ENCODE results near the gene WHRN.

WHRN gene

DNA sequence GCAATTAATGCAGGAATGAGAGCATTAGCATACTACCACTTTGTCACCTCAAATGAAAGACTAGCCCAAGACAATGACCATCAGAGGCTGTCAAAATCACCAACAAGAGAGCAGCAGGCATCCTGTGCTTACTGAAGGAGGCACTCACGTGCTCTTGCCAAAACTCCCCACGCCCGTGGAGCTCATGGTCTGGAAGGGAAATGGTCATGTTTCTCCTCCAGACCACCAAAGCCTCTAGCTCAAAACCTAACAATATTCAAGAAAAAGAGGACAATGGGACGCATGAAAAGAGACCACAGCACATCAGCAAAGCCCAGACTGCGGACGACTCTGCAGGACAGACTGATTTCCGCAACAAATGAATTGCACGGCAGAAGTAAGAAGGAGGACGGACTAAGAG is 130.3 kb downstream of the WHRN start:
- no peak for DNase-seq

DNA sequence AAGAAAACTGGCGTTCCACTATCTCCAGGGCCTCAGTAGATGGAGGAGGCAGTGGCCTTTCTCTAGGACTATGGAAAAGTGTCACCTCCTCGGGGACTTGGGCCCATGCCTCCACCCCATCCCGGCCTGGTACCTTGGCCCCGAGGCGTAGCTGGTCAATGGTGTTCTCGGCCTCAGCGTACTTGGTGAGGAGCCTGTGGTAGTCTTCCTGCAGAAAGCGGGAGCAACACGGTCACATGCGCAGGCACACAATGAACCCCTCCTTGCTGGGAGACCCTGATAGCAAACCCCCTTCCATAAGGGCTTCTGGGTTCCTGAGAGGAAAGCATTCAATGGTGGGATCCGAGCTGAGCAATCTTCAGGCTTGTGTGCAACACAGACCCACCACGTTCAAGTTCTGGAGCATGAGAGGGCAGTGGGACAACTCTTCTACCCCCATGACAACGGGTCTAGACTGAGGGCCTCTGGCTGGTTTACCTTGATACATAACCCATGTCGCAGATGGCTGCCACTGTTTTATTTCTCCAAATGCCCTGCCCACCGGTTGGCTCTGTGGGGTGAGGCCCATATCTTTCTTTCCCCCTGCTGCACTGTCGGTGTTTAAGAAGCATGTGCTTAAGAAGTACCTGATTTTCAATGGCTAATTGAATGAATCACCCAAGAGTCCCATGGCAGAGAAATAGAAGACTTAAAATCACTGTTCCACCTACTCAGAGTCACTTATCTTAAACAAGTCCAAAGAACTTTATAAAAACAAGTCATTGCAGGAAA is 131.1 kb downstream of the WHRN start:
- DNase-seq, result no peak

DNA sequence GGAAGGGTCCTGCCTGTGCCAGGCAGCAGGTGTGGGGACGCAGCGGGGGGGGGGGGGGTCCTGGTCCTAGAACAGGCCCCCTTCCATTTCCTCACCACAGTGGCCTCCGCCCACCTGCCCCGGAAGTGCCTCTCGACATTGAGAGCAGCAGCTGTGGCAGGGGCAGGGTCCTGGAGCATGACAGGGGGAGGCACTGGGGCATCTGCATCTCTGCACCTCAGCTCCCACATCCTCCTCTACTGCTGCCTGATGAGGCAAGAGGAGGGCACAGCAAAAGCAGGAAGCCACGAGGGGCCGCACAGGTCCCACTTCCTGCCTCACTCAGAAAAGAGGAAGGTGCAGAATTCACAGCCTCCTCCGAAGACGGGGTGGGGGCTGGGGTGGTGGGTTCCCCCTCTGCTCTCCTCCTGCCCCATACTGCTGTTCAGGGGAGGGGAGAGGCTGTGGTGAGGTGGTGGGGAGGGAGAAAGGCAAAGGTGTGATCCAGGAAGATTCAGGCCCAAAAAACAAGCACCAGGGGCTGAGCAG is 132.3 kb downstream of the WHRN start:
- DNase-seq, result peak; percentile 21

DNA sequence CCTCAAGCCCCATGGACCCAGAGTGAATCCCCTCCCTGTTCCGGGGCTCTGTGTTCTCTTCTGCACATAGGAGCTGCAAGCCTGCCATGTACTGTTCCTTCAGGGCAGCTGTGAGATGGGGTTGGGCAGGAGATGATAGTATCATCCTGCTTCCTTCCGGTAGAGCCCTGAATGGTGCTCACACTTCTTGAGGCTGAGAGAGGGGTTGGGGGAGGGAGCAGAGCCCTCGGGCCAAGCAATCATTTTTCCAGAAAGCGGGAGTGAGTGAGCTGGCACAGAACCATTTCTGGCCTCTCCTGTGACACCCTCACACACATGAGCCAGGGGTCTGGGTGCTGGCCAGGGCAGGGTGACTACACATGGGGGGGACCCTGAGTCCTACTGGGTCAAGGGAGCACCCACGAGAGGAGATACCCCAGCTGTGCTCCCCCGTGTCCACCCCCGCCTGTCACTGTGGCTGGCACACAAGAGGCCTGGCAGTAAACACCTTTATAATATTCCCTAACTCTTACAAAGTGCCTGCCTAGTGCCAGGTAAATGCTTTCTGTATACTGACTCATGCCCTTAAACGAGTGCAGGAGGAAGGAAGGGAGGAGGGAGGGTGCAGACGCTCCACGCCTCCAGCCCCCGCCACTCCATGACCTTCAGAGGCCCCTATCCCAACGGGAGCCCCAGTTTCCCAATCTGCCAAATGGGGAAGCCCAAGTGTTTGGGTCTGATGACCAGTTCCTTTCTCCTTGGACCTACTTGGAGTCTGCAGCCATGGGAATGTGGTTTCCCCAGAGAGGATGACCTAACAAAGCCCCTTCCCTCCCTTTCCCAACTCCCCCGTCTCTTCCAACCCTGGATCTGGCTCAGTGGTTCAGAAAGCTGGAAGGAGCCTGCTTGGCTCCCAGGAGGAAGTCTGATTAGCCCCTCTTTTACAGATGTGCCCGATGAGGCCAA is 133.0 kb downstream of the WHRN start:
- no peak for DNase-seq

DNA sequence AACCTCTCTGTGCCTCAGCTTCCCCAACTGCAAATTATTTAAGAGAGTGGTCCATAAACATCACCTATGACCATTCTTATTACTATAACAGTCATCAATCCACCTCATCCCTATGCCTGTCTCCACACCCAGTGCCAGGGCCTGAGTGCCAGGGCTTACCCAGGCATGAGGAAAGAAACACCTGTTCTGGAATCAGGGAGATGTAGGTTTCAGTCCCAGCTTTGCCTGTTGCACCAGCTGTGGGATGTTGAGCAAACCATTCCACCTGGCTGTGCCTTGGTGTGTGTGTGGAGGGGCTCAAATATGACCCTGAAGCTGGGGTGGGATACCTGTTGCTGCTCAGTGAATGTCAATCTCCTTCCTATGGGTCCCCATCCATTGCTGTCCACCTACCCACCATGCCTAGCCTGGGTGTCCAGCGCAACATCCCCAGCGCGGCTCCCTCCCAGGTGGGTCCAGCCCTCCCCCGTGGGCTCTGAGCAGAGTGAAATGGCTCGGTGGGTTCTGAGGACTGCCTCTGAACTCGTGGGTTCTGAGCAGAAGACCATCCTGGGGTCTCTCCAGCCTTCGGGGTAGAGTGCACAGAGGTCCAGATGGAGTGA is 133.8 kb downstream of the WHRN start:
- no peak for DNase-seq

DNA sequence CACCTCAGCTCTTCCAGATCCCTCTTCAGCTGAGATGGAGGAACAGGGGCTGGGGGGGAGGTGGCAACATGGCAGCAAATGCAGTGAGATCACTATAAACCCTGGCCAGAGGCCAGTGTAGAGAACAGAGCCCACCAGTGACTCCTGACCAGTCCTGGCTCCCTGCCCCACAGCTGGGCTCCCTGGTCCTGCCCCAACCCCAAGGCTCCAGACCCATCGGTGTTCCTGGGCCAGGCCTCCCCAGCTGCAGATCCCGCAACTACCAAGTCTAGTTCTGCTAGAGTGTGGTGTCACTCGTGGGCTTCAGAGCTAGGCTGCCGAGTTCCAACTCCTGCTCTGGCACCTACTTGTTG is 134.3 kb downstream of the WHRN start:
- DNase-seq, result no peak

DNA sequence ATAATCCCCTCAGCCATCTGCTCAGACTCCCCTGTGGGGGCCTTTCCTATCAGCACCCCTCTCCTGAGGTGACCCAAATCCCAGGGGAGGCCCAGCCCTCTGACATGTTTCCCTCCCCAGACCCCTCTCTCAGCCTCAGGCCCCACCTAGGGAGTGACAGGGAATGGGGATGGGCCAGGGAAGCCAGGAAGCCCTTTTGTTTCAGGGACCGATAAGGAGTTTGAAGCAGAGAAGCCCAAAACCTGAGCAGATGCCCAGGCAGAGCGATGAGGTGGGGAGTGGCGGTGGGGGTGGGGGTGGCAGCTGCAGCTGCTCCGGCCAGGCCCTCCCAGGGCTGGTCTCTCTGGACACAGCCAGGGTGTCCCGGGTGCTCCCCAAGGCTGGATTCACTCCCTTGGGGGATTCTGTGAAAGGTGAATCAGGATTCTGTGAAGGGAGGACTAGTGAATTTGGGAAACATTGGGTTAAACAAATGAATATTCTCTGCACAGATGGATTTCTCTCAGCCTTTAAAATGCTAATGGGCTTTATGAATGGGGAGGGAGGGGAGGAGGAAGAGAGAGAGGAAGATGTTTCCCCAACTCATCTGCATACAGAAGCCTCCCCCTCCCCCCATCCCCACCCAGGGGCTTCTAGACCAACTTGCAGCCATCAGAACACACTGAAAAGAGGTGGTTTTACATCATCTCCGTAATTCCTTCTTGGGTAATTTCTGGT is 134.9 kb downstream of the WHRN start:
- peak; percentile 95 for DNase-seq

DNA sequence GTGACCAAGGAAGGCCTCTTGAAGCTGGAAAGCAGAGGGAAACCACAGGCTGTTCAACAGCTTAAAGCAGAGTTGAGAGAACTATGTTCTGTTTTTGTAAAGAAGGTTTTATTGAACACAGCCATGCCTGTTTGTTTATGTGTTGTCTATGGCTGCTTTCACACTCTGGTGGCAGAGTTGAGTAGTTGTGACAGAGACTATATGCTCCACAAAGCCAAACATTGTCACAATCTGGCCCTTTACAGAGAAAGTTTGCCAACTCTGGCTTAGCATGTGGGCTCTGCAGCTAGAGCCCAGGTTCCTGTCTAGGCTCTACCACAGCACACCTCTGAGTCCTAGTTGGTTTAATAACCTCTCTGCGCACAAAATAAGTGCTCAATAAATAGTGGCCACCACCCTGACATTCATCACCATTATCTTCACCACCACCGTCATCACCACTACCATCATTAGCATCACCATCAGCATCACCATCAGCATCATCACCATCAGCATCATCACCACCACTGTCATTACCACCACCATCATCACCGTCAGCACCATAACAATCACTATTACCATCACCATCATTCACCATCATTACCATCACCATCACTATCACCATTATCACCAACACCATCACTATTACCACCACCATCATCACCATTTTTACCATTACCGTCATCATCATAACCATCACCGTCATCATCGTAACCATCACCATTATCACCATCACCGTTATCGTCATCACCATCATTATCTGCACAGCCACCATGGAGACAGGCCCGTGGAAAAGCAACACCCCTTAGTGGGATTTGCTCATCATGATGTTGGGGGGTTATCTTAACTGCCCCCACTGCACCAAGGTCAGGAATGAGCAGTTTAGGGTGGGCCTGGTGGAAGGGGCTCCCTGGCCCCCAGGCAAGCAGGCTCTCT is 135.8 kb downstream of the WHRN start:
- DNase-seq, result no peak

DNA sequence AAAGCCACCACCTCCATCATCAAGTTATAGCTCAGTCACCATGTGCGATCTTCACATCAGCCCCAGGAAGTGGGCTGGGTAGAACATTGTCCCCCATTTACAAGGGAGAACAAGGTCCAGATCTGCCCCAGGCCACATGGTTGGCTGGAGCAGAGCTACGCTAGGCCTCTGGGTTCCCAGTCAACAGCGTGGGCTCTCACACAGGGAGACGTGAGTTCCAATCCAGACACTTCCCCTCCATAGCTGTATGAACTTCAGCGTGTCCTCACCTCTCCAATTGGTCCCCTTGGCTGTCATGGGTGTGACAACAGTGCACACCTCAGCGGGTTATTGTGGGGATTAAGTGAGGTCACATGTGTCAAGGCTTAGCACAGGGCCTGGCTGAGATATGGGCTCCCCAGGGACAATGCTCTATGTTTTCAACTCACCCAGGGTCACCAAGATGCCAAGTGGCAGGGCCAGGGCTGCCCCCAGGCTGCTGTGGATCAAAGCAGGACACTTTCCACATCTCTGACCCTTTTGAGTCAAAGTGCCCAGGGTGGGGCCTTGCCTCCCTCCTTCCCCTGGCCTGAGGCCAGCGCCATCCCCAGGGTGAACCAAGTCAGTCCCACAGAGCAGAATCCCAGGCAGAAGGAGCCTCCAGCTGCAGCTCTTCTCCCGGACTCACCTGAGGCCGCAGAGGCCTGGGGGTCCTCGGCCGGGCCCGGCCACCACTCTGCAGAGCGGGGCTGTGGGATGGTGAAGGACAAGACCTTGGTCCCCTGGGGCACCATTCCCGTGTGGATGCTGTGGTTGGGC is 137.3 kb downstream of the WHRN start:
- no peak for DNase-seq

DNA sequence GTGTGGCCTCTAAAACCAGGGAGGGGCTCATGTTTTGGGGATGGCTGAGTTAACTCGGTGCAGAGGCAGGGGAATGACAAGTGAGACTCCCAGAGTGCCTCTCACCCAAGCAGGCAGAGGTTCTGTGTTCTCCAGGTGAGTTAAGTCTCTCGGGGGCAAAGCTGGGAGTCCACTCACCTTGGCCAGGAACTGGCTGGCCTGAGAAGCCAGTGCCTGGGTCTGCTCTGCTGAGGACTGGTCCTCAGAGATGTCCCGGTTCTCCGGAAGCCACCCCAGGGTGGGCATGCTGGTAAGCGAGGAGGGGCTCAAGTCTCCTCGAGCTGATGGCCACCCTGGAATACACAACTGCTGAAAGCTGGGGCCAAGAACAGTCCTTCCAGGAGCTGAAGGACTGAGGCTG is 137.9 kb downstream of the WHRN start:
- no peak for DNase-seq

DNA sequence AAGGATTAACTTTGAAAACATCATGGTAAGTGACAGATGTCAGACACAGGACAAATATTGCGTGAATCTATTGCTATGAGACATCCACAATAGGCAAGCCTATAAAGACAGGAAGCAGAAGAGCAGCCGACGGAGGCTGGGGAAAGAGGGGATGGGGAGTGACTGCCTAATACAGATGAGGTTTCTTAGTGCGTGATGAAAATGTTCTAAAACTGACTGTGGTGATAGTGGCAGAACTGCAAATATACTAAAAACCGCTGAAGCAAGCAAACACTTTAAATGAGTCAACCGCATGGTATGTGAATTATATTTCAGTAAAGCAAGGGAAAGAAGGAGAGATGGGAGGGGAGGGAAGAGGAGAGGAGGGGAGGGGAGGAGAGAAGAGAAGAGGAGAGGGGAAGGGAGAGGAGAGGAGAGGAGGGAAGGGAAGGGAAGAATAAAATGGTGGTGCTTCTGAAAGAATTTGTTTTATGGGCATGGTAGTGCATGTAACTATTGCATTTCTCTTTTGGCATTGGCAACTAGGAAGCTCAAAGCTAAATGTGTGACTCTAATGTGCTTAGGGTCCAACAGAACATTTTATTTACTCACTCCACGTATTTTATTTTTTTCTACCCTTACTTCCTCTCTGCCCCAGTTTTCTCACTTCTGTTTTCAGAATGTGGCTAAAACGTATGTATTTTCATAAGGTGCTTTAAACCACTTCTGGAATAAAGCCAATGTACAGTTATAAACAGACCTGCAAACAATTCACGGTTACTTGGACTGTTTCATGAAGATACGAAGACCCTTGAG is 138.7 kb downstream of the WHRN start:
- no peak for DNase-seq

DNA sequence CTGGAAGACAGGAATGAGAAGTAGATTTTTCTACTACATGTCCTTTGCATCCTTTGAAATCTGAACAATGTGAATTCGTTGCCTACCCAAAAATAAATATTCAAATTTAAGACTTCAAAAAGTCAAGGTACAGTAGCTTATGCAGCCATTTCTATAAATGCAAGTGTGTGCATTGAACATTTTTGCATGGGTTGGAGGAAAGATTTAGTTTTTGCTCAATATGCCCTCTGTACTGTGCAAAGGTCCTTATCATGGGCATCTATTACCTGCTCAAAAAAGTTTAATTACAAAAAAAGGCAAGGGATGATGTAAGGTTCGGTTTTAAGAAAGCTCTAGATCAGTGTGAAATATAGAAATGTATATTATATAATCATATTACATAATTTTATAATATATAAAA is 140.1 kb downstream of the WHRN start:
- no peak for DNase-seq

DNA sequence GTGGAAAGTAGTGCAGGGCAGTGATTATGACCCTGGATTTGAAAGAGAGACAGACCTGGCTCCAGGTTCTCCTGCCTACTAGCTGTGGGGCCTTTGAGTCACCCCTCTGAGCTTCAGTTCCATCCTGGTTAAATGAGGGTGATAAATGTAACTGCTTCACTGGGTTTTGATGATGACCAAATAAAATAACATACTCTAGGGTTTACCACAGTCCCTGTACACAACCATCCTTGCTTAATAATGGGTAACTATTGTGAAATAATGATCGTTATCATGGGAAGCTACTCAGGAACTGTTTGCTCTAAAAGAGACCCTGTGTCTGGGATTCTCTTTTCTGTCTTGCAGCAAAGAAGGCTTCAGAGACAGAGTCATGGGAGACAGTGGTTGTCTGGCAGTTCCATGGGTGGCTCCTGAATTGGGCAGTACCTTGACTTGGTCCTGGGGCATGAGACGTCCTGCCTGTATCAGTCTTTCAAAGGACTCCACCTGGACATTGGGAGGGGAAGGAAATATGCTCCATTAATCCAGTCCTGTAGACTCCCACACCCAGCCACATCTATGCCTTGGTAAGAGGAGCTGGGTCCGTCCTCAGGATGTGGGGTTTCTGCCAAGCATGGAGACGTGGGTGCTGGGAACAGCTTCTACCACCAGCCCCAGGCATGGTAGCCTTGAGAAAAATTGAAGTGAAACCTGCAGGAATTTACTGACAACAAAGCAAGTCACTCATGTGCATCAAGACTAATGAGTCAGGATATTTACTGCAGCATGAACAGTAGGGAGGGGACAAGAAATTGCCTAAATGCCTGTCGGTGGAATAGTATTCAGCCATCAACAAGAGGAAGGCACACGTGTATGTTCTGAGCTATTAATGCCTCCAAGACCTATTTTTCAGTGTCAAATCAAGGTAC is 140.9 kb downstream of the WHRN start:
- DNase-seq, result no peak

DNA sequence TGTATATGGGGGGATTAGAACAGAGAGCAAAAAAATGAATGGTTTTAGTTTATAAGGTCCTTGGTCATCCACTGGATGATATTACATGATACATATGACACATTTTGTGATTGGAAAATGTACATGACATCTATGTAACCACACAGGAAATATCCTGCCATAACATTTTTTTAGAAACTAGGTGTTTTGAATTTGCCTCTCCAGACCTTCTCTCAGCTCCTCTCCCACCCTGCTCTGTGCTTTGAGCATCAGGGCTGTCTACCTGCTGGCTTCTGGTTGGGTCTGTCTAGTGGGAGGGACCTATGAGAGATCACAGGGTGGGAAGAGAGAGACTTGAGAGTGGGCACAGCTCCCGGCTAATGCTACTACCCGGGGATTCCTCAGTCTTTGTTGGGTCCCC is 141.8 kb downstream of the WHRN start:
- no peak for DNase-seq

DNA sequence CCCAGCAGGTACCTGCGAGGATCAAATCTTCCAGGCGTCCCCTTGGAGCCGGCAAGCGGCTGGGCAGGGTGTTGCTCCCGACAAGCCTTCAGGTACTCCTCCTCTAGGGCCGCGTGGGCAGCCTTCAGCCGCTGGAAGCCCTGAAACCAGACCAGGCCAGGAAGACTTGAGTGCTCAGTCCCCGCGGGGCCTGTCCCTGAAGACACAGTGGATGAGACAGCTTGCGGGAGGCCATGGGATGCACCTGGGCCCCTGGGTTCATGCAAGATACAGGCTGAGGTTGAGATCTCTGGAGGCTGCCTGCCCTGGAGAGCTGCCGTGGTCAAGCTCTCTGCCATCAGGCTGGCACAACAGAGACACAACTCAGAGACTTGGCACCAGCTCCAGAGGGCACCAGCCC is 142.9 kb downstream of the WHRN start:
- DNase-seq, result no peak

DNA sequence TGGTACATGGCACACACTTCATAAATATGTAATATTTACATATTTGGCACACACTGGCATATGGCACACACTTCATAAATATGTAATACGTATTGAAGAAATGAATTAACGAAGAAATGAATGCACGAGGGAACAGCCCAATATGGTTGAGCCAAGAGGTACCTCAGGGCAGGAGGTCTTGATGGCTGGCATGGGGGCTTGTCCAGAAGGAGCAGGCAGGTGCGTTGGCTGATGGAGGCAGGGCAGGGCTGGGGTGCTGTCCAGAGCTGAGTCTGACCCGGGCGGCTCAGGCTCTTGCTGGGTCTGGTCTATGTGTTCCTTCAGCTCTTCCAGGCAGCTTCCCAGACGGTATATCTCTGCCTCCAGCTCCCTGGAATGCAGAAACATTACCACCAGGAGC is 143.7 kb downstream of the WHRN start:
- DNase-seq, result no peak

DNA sequence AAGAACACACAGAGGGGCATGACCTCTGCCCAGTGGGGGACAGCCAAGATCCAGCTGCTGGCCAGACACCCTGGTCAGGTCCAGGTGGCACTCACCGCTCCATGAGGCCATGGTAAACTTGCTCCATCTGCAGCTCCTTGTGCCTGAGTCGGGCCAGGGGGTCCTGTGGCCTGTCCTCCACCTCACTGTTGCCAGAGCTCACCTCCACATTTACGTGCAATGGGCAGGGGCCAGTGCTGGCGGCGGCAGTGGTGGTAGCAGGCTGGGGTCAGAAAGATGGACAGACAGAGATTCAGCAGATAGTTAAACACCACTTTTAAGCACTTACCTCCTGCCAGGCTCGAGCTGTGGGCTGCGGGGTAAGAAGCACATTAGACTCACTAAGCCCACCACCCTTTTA is 145.5 kb downstream of the WHRN start:
- DNase-seq, result no peak

DNA sequence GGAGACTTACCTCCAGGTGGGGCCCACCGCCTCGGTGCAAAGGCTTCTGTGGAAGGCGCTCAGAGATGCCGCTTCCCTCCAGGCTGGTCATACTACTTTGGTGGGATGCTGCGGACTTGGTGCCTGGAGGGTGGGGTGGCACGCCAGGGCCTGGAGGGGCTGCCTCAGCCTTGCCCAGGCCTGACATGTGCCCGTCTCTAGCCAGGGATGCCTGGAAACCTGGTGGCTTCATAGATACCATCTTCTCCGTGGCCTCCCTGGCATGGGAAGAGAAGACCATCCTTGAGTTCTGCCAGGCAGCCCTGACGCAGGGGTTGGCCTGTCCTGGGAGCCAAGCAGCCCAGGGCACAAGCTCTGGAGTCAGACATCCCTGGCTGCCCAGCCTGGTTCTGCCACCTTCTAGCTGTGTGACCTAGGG is 147.4 kb downstream of the WHRN start:
- DNase-seq, result no peak

DNA sequence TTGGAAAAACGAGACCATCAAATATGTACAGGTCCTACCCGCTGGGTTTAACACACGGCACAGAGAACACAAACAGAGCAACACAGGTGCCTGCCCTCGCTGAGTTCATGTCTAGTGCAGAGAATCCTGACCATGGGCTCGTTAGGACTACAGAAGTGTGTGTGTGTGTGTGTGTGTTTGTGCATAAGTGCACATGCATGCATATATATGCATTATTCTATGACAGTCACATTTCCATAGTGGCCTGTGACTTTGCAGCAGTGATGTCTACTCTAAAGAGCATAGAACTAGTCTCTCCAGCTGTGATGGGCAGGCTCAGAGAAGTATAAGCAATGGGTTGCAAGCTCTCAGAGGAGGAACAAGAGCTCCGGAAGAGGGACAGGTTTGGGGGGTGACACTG is 147.9 kb downstream of the WHRN start:
- DNase-seq, result no peak

All from NCI-H524 treated with DMSO at 0.1 percent for 48 hours (cell line).